ENCODE measurements around the gene PRSS36.

DNA sequence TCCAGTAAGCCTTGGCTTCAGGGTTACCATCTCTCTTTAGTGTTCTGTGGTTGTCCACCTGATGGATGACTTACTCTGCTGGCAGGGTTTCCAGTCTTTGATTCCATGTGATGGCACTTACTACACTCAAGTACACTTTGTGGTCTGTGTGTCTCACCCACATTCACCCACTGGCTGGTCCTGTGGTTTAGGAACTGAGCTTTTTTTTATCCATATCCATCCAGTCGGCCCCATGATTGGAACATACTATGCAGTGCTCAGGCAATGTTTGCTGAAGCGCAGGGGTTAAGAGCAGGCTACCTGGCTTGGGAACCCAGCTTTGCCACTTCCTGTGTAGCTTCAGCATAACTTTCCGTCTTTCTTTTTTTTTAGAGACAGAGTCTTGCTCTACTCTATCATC lies 27.3 kb upstream of the PRSS36 start:
- TF ChIP-seq CTCF (conservative IDR thresholded peaks at IDR 0.05; ENCODE audit: low read depth, low read length) (no peak), MXI1 (IDR thresholded peaks at IDR 0.05; ENCODE audit: borderline replicate concordance, low read depth, low read length) (no peak), SMC3 (IDR thresholded peaks at IDR 0.05; ENCODE audit: low read depth, low read length) (no peak), POLR2A (IDR thresholded peaks at IDR 0.05; ENCODE audit: low read depth, low read length) (no peak), RFX5 (IDR thresholded peaks at IDR 0.05; ENCODE audit: low read depth, low read length) (no peak), FOS (IDR thresholded peaks at IDR 0.05; ENCODE audit: low read depth, low read length) (no peak), ELK1 (IDR thresholded peaks at IDR 0.05; ENCODE audit: borderline replicate concordance, low read depth, low read length) (no peak)
